Common myeloid progenitor, CD34-positive (primary cell): ENCODE results near the gene OR52L1.

Source experiments
- CTCF ChIA-PET: fragments of 350-600 bp; sonication (Branson Sonifier 250); formaldehyde crosslinking; loops from one replicate; lab custom pipeline; 2021; ENCODE audit warnings: antibody characterized with exemption; lab: Charles Lee
- POLR2A ChIA-PET: fragments of 350-600 bp; sonication (Branson Sonifier 250); formaldehyde crosslinking; loops from one replicate; lab custom pipeline; 2021; ENCODE audit warnings: antibody characterized with exemption; lab: Charles Lee
- DNase-seq, 3 donors: peaks; one replicate each; pipeline versions ENCODE4 v3.0.0 to v3.0.0-alpha.2; 2013
- H3K27ac ChIP-seq, 2 experiments: 1 replicate in 1 of 2; 2 replicates in 1 of 2; pipeline ENCODE4 v1.7.0; 2013; ENCODE audit warnings: inconsistent platforms in 2 of 2, low read length in 2 of 2, mild to moderate bottlenecking in 2 of 2, low read depth in 1 of 2, moderate library complexity in 1 of 2; ENCODE audit not compliant: severe bottlenecking in 2 of 2, insufficient read depth in 1 of 2, poor library complexity in 1 of 2
- H3K27me3 ChIP-seq, 5 experiments: replicated peaks in 2 of 5; 1 replicate in 3 of 5; 2 replicates in 2 of 5; pipeline versions ENCODE4 v1.6.1 to v1.7.0; 2013; ENCODE audit warnings: low read length in 4 of 5, mild to moderate bottlenecking in 2 of 5, moderate library complexity in 2 of 5, inconsistent platforms in 1 of 5; ENCODE audit not compliant: insufficient read depth in 5 of 5, control insufficient read depth in 4 of 5
- H3K36me3 ChIP-seq, 4 experiments: 1 replicate in 2 of 4; 2 replicates in 2 of 4; pipeline versions ENCODE4 v1.6.1 to v1.7.0; 2013; ENCODE audit warnings: low read length in 3 of 4, control low read depth in 1 of 4, mild to moderate bottlenecking in 1 of 4; ENCODE audit not compliant: control insufficient read depth in 4 of 4, insufficient read depth in 4 of 4
- H3K4me1 ChIP-seq, 4 experiments: 1 replicate in 3 of 4; 2 replicates in 1 of 4; pipeline versions ENCODE4 v1.6.1 to v1.7.1; 2013; ENCODE audit warnings: low read length in 3 of 4, mild to moderate bottlenecking in 3 of 4, control low read depth in 1 of 4, inconsistent platforms in 1 of 4, moderate library complexity in 1 of 4; ENCODE audit not compliant: control insufficient read depth in 4 of 4, insufficient read depth in 4 of 4; ENCODE audit errors: control extremely low read depth in 1 of 4
- H3K4me3 ChIP-seq, 7 experiments: 1 replicate in 4 of 7; 2 replicates in 3 of 7; pipeline versions ENCODE4 v1.5.1 to v1.7.0; 2013; ENCODE audit warnings: mild to moderate bottlenecking in 7 of 7, low read length in 6 of 7, moderate library complexity in 6 of 7, inconsistent platforms in 2 of 7, low read depth in 2 of 7, control low read depth in 1 of 7; ENCODE audit not compliant: insufficient read depth in 4 of 7, control insufficient read depth in 1 of 7; ENCODE audit errors: extremely low read depth in 1 of 7
- H3K9me3 ChIP-seq, 5 experiments: 1 replicate in 4 of 5; 2 replicates in 1 of 5; pipeline versions ENCODE4 v1.6.1 to v1.7.1; 2013; ENCODE audit warnings: low read length in 4 of 5, mild to moderate bottlenecking in 2 of 5, inconsistent platforms in 1 of 5, low read depth in 1 of 5, moderate library complexity in 1 of 5; ENCODE audit not compliant: control insufficient read depth in 4 of 5, insufficient read depth in 2 of 5; ENCODE audit errors: control extremely low read depth in 1 of 5
- WGBS: methylation state at CpG from one replicate; pipeline ENCODE4 v1.1.5; 2013; ENCODE audit not compliant: insufficient coverage; 5-methylcytosine and 5-hydroxymethylcytosine counted together

The OR52L1 gene

GRCh38 chr11:6012035-6012668 lies 25.4 kb upstream of the OR52L1 start:
- Histone ChIP-seq H3K4me3 (no peak overlapping the region), H3K36me3 (no peaks in the 10 kb centered on the region), H3K27me3 (peaks cover 0 to 4% (median 2%) of the 10 kb centered on the region in 5 experiments), H3K9me3 (peaks cover 0 to 10% (median 2%) of the 10 kb centered on the region in 5 experiments), H3K4me1 (no peaks in the 10 kb centered on the region), H3K27ac (no peak overlapping the region)
- DNase-seq = no peak
- 81% methylated on average over 4 of the region's 4 CpGs for WGBS
- ChIA-PET POLR2A (no interaction called here), CTCF (interaction anchor here (1.0 to 1.4 kb wide), 5 partner anchors 8 to 20 kb away, joined by 3 to 4 read pairs (median 3); no protein-coding TSS in a partner anchor)

DNA sequence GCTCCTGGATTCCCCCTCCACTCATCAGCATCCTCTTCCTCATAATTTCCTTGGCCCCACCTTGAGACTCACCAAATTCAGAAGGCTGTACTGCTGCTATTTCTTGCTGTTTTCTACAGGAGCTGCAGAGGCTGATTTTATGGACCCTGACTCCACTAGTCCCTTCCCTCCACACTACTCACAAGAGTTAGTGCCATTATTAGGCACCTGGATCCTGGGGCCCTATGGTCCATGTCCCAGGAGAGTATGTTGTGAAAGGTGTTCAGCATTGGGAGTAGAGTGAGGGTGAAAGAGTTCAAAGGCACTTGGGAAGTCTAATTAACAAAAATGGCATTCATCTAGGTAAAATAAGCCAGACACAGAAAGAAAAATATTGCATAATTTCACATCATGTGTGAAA lies 20.1 kb upstream of the OR52L1 start, which contains the start of gene OR56A4:
Gene OR56A4, minus strand, starts transcription at position 101 of the 400 bp plus-strand sequence. CDS start 3,954 bp downstream, outside the sequence.
- no peak within 1 kb of the TSS for H3K4me3 ChIP-seq
- H3K36me3 ChIP-seq = no peaks in the 10 kb centered on the region
- H3K4me1 ChIP-seq = no peaks in the 10 kb centered on the region
- H3K27ac ChIP-seq = no peak within 1 kb of the TSS
- POLR2A ChIA-PET = no interaction called here
- no peaks in the 10 kb centered on the region for H3K9me3 ChIP-seq
- H3K27me3 ChIP-seq = peaks cover 0 to 5% (median 2%) of the 10 kb centered on the region in 5 experiments
- DNase-seq = no peak
- CTCF ChIA-PET = interaction anchor here (1.0 kb wide), 1 partner anchor 234 kb away, joined by 3 read pairs; no protein-coding TSS in a partner anchor

DNA sequence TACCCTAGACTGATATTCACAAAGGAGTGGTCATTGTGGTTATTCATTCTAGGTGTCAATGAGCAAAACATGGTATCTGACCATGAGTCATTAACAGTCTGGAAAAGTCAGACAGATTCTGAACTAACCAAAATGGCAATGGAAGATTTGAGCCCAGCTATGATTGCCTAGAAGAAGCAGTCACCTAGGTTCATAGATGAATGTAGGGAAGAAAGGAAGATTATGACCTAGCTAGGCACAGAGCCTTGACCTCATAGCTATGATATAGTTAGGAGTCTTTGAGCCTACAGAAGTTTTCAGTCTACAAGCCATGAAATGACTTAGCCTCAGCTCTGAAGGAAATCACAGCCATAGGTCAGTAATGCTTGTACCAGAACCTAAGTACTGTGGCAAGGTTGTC lies 19.6 kb upstream of the OR52L1 start:
- Histone ChIP-seq H3K4me3 (no peak overlapping the region), H3K4me1 (no peaks in the 10 kb centered on the region), H3K27ac (no peak overlapping the region), H3K27me3 (peaks cover 0 to 5% (median 2%) of the 10 kb centered on the region in 5 experiments), H3K9me3 (no peaks in the 10 kb centered on the region), H3K36me3 (no peaks in the 10 kb centered on the region)
- ChIA-PET POLR2A (no interaction called here), CTCF (interaction anchor here (1.0 kb wide), 1 partner anchor 234 kb away, joined by 3 read pairs; no protein-coding TSS in a partner anchor)
- no peak for DNase-seq

- Histone ChIP-seq H3K27ac (no peak overlapping the region), H3K4me3 (no peak overlapping the region), H3K4me1 (no peaks in the 10 kb centered on the region), H3K9me3 (no peaks in the 10 kb centered on the region), H3K27me3 (peaks cover 0 to 2% (median 0%) of the 10 kb centered on the region in 5 experiments), H3K36me3 (no peaks in the 10 kb centered on the region)
- no peak for DNase-seq
- ChIA-PET CTCF (no interaction called here), POLR2A (no interaction called here)
- 52% methylated on average over 6 of the region's 7 CpGs for WGBS
Observed at GRCh38 chr11:6002202-6002699, 15.5 kb upstream of the OR52L1 start.

- no peaks in the 10 kb centered on the region for H3K4me1 ChIP-seq
- no peak for DNase-seq
Observed at GRCh38 chr11:5994791-5995190, 8.0 kb upstream of the OR52L1 start.

GRCh38 chr11:5992604-5993251 lies 5.9 kb upstream of the OR52L1 start:
- no peaks in the 10 kb centered on the region for H3K9me3 ChIP-seq
- ChIA-PET CTCF (interaction anchor here (1.0 to 1.4 kb wide), 2 partner anchors 20 to 362 kb away, joined by 4 read pairs; no protein-coding TSS in a partner anchor), POLR2A (no interaction called here)
- no peaks in the 10 kb centered on the region for H3K36me3 ChIP-seq
- no peak overlapping the region for H3K4me3 ChIP-seq
- peaks cover 0 to 11% (median 2%) of the 10 kb centered on the region in 5 experiments for H3K27me3 ChIP-seq
- H3K4me1 ChIP-seq = no peaks in the 10 kb centered on the region
- peak in 2 of 3 donors; percentile 13 to 19 for DNase-seq
- 100% methylated on average over 2 of the region's 3 CpGs for whole genome bisulfite sequencing
- H3K27ac ChIP-seq = no peak overlapping the region

More at GRCh38 chr11:5994791-5995190, 8.0 kb upstream of the OR52L1 start:
- Histone ChIP-seq H3K36me3 (no peaks in the 10 kb centered on the region), H3K4me3 (no peak overlapping the region), H3K27ac (no peak overlapping the region), H3K27me3 (peaks cover 0 to 8% (median 2%) of the 10 kb centered on the region in 5 experiments), H3K9me3 (no peaks in the 10 kb centered on the region)
- ChIA-PET POLR2A (no interaction called here), CTCF (interaction anchor here (1.1 to 1.3 kb wide), 2 partner anchors 10 to 32 kb away, joined by 3 read pairs; no protein-coding TSS in a partner anchor)
- WGBS = 95% methylated on average over 13 of the region's 14 CpGs

DNA sequence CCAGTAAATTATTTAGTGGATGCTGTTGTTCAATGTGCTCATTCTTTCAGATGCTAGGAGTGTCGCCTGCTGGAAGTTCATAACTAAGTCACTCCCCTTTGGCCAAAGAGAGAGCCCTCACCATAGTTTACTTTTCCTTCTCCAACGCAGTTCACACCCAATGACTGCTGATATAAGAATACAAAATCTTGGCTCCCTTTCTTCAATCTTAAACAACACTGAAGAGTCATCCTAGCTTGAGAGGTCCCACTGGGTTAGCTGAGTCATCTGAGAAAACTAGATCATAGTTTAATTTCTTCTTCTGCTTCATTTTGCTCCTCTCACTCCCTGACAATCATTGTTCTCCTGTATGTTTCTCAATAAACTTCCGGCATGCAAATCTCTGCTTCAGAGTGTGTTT lies 5.4 kb upstream of the OR52L1 start:
- Histone ChIP-seq H3K4me3 (no peak overlapping the region), H3K27me3 (peaks cover 0 to 11% (median 2%) of the 10 kb centered on the region in 5 experiments), H3K27ac (no peak overlapping the region), H3K9me3 (no peaks in the 10 kb centered on the region), H3K36me3 (no peaks in the 10 kb centered on the region), H3K4me1 (no peaks in the 10 kb centered on the region)
- POLR2A ChIA-PET = no interaction called here
- 92% methylated on average over 2 of the region's 3 CpGs for WGBS
- DNase-seq = no peak
- CTCF ChIA-PET = interaction anchor here (1.0 to 1.4 kb wide), 2 partner anchors 20 to 363 kb away, joined by 4 read pairs; no protein-coding TSS in a partner anchor
